A549 (cell line): ENCODE measurements around the gene STRBP. TPM values are rescaled to one million over a fixed set of nuclear protein-coding genes. Genes with fewer than 3 reads are reported as not detected.

Experiments used
- ATAC-seq, 2 experiments: fragments of 200-7000 bp in 1 of 2; fragments of >200 bp in 1 of 2; cut with Nextera tagmentation in 1 of 2; cut with Tn5 transposase in 1 of 2; 3 replicates each; pipeline versions ENCODE4 v1.8.0 to v1.9.1; 2018 to 2020; ENCODE audit warnings: mild to moderate bottlenecking in 1 of 2, moderate library complexity in 1 of 2
- CTCF ChIA-PET: fragments of 300-600 bp; sonication (Branson Sonifier 250); formaldehyde crosslinking; extraction: SDS; loops from one replicate; lab custom pipeline; 2021; ENCODE audit warnings: antibody characterized with exemption, inconsistent platforms; lab: Yijun Ruan, JAX
- POLR2A ChIA-PET: fragments of 350-600 bp; formaldehyde crosslinking; extraction: SDS; loops from one replicate; lab custom pipeline; 2021; ENCODE audit warnings: antibody characterized with exemption, inconsistent platforms; lab: Yijun Ruan, JAX
- DNase-seq, 2 experiments: peaks; one replicate each; pipeline versions ENCODE4 v3.0.0 to v3.0.0-alpha.2; 2011 to 2016; ENCODE audit warnings: low read depth in 1 of 2, low spot score in 1 of 2
- FAIRE-seq: peaks from 2 replicates; lab custom pipeline; 2011; peaks lifted over from hg19 to GRCh38; lab: Jason Lieb, UNC
- H3K27ac ChIP-seq, 2 experiments: fragments of >200 bp; sonication (Bioruptor Twin); formaldehyde crosslinking; 3 replicates each; pipeline ENCODE4 v1.5.1; 2016 to 2017
- H3K4me1 ChIP-seq: fragments of >200 bp; sonication (Bioruptor Twin); formaldehyde crosslinking; 3 replicates; pipeline ENCODE4 v1.6.1; 2016
- H3K4me2 ChIP-seq: fragments of >200 bp; sonication (Bioruptor Twin); formaldehyde crosslinking; 3 replicates; pipeline ENCODE4 v1.6.1; 2016
- H3K4me3 ChIP-seq: fragments of >200 bp; sonication (Bioruptor Twin); formaldehyde crosslinking; 3 replicates; pipeline ENCODE4 v1.5.1; 2016
- H3K9me3 ChIP-seq: fragments of >200 bp; sonication (Bioruptor Twin); formaldehyde crosslinking; 3 replicates; pipeline ENCODE4 v1.6.1; 2016
- EHF ChIP-seq: fragments of 250-450 bp; sonication (Bioruptor Pico); IDR thresholded peaks from 2 replicates; pipeline ENCODE4 v1.5.0; 2020; ENCODE audit warnings: mild to moderate bottlenecking
- EP300 ChIP-seq, 2 experiments: fragments of >200 bp; sonication (Bioruptor Twin); formaldehyde crosslinking; IDR thresholded peaks; 2 replicates in 1 of 2; 3 replicates in 1 of 2; pipeline ENCODE4 v1.6.1; 2016 to 2017
- ESRRA ChIP-seq: fragments of 150-350 bp; IDR thresholded peaks from 2 replicates; pipeline ENCODE4 v1.6.1; 2014; ENCODE audit warnings: mild to moderate bottlenecking, low read length, borderline replicate concordance
- FOSB ChIP-seq: fragments of 250-450 bp; sonication (Bioruptor Pico); IDR thresholded peaks from 2 replicates; pipeline ENCODE4 v1.5.0; 2020; ENCODE audit warnings: mild to moderate bottlenecking, moderate library complexity
- FOSL2 ChIP-seq, 2 experiments: fragments of 450-650 bp in 1 of 2; fragments of >200 bp in 1 of 2; sonication (Bioruptor Twin) in 1 of 2; formaldehyde crosslinking; IDR thresholded peaks; 2 replicates each; pipeline versions ENCODE4 v1.5.0 to v1.6.1; 2016 to 2020; ENCODE audit warnings: mild to moderate bottlenecking in 1 of 2, moderate library complexity in 1 of 2
- FOXS1 ChIP-seq: fragments of 250-450 bp; sonication (Bioruptor Pico); IDR thresholded peaks from 2 replicates; pipeline ENCODE4 v1.5.0; 2020; ENCODE audit warnings: mild to moderate bottlenecking, moderate library complexity
- HOXA7 ChIP-seq: fragments of 250-450 bp; sonication (Bioruptor Pico); IDR thresholded peaks from 2 replicates; pipeline ENCODE4 v1.5.0; 2020; ENCODE audit warnings: mild to moderate bottlenecking, moderate library complexity
- HOXB13 ChIP-seq: fragments of 250-450 bp; sonication (Bioruptor Pico); IDR thresholded peaks from 2 replicates; pipeline ENCODE4 v1.5.0; 2020; ENCODE audit warnings: low read depth, mild to moderate bottlenecking, moderate library complexity
- JUN ChIP-seq, 2 experiments: fragments of >200 bp; sonication (Bioruptor Twin); formaldehyde crosslinking; IDR thresholded peaks; 2 replicates in 1 of 2; 3 replicates in 1 of 2; pipeline ENCODE4 v1.6.1; 2016 to 2017
- MAFK ChIP-seq: fragments of 450-650 bp; IDR thresholded peaks from 2 replicates; pipeline ENCODE4 v1.6.1; 2014; ENCODE audit not compliant: partially characterized antibody
- NR3C1 ChIP-seq: fragments of >200 bp; sonication (Bioruptor Twin); formaldehyde crosslinking; IDR thresholded peaks from 3 replicates; pipeline ENCODE4 v1.6.1; 2017
- PHF8 ChIP-seq: fragments of 200-600 bp; sonication (generic); IDR thresholded peaks from 2 replicates; pipeline ENCODE4 v1.6.1; 2016; ENCODE audit warnings: low read depth, mild to moderate bottlenecking, antibody characterized with exemption, moderate library complexity, borderline replicate concordance
- POLR2AphosphoS2 ChIP-seq: conservative IDR thresholded peaks from 2 replicates; pipeline ENCODE4 v1.6.1; 2012; ENCODE audit warnings: low read length, improper control_type of control experiment, inconsistent platforms
- RARB ChIP-seq: fragments of 250-450 bp; sonication (Bioruptor Pico); IDR thresholded peaks from 2 replicates; pipeline ENCODE4 v1.8.0; 2021; ENCODE audit warnings: mild to moderate bottlenecking, moderate library complexity
- RFX5 ChIP-seq: fragments of 450-650 bp; IDR thresholded peaks from 2 replicates; pipeline ENCODE4 v1.7.1; 2014; ENCODE audit warnings: antibody characterized with exemption, mild to moderate bottlenecking, moderate library complexity
- RNF2 ChIP-seq: fragments of 200-600 bp; sonication (generic); IDR thresholded peaks from 2 replicates; pipeline ENCODE4 v1.6.1; 2016; ENCODE audit warnings: low read depth, mild to moderate bottlenecking, antibody characterized with exemption, moderate library complexity, borderline replicate concordance
- TP53 ChIP-seq: fragments of 250-450 bp; sonication (Bioruptor Pico); IDR thresholded peaks from 2 replicates; pipeline ENCODE4 v1.5.0; 2021; ENCODE audit warnings: mild to moderate bottlenecking, moderate library complexity
- ZC3H11A ChIP-seq: fragments of 450-650 bp; IDR thresholded peaks from 2 replicates; pipeline ENCODE4 v1.6.1; 2014; ENCODE audit warnings: antibody characterized with exemption, mild to moderate bottlenecking
- ZNF302 ChIP-seq: fragments of 250-450 bp; sonication (Bioruptor Pico); IDR thresholded peaks from 2 replicates; pipeline ENCODE4 v1.9.0; 2021; ENCODE audit warnings: inconsistent platforms, mild to moderate bottlenecking, moderate library complexity
- ZSCAN20 ChIP-seq: fragments of 250-450 bp; sonication (Bioruptor Pico); IDR thresholded peaks from 2 replicates; pipeline ENCODE4 v1.8.0; 2022; ENCODE audit warnings: mild to moderate bottlenecking, moderate library complexity
- WGBS: methylation state at CpG from one replicate; pipeline ENCODE4 v1.1.6; 2017; ENCODE audit errors: missing lambda C conversion rate; 5-methylcytosine and 5-hydroxymethylcytosine counted together
- polyA plus RNA-seq, 4 experiments: library from polyadenylated mRNA; depleted of rRNA in 3 of 4; stranded (reverse); fragments of >200 nt; fragmentation: RNase III in 1 of 4; extraction: RNeasy Plus Mini Kit Qiagen cat#74134 plus additional on column Dnase treatment in 1 of 4; gene quantifications; 2 replicates in 3 of 4; 3 replicates in 1 of 4; pipeline ENCODE4 v1.2.3, GENCODE V29; 2011 to 2017
- TF ChIP-seq, protein P1 (sequence below): fragments of 200-600 bp; sonication (generic); IDR thresholded peaks from 2 replicates; pipeline ENCODE4 v1.6.1; 2016; ENCODE audit warnings: antibody characterized with exemption, mild to moderate bottlenecking, moderate library complexity
- TF ChIP-seq, protein P2 (sequence below): IDR thresholded peaks from 2 replicates; pipeline ENCODE4 v1.6.1; 2012
- TF ChIP-seq, protein P3 (sequence below): fragments of >200 bp; sonication (Bioruptor Twin); formaldehyde crosslinking; IDR thresholded peaks from 2 replicates; pipeline ENCODE4 v1.6.1; 2016

The STRBP gene
- polyA plus RNA-seq, 2 of the 4 experiments (the other 2 are of a cell fraction): 20.4 to 34.0 TPM

DNA sequence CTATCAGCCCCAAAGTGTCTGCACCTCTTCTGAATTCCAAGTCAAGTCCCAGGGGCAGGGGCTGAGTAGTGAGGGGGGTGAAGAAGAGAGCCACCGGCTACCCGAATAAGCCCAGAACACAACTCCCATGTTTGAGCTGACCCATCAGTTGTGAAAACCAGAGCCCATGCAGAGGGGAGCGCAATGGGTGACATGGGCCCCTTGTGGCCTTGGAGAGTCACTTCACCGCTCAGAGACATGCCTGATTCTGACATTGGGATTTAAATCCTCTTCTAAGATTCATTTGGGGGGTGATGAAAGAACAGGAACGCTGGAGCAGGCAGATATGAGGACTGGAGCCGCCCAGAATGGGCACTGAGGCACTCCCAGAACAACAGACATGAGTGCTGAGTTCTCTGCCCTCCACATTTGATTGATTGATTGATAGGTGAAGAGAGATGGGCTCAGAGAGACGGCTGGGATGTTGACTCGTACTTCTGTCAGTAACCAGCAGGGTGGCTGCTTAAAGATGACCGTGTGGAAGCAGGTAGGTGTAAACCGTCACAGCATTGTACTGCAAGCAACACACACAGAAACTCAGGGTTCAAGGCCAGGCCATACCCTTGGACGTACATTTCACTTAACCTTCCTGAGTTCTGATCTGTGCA is 160.6 kb downstream of the STRBP start:
- Histone ChIP-seq H3K4me1 (peaks cover 2% of the 10 kb centered on the region; the same call in 1 of the 3 replicates), H3K27ac (no peak overlapping the region), H3K9me3 (no peaks in the 10 kb centered on the region), H3K4me3 (no peak overlapping the region), H3K4me2 (no peak overlapping the region)
- CTCF ChIA-PET: interaction anchor here (1.3 to 8.8 kb wide), 2 partner anchors 241 to 242 kb away, joined by 3 to 88 read pairs; no protein-coding TSS in a partner anchor
- POLR2A ChIA-PET: no interaction called here
- TF ChIP-seq JUN (IDR thresholded peaks at IDR 0.05) (no peak), HOXB13 (CRISPR knock-in tag) (no peak), PHF8 (no peak), MAFK (no peak), POLR2AphosphoS2 (no peak), EHF (no peak), TP53 (no peak)
- TF ChIP-seq, protein P1, sequence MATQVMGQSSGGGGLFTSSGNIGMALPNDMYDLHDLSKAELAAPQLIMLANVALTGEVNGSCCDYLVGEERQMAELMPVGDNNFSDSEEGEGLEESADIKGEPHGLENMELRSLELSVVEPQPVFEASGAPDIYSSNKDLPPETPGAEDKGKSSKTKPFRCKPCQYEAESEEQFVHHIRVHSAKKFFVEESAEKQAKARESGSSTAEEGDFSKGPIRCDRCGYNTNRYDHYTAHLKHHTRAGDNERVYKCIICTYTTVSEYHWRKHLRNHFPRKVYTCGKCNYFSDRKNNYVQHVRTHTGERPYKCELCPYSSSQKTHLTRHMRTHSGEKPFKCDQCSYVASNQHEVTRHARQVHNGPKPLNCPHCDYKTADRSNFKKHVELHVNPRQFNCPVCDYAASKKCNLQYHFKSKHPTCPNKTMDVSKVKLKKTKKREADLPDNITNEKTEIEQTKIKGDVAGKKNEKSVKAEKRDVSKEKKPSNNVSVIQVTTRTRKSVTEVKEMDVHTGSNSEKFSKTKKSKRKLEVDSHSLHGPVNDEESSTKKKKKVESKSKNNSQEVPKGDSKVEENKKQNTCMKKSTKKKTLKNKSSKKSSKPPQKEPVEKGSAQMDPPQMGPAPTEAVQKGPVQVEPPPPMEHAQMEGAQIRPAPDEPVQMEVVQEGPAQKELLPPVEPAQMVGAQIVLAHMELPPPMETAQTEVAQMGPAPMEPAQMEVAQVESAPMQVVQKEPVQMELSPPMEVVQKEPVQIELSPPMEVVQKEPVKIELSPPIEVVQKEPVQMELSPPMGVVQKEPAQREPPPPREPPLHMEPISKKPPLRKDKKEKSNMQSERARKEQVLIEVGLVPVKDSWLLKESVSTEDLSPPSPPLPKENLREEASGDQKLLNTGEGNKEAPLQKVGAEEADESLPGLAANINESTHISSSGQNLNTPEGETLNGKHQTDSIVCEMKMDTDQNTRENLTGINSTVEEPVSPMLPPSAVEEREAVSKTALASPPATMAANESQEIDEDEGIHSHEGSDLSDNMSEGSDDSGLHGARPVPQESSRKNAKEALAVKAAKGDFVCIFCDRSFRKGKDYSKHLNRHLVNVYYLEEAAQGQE: no peak
- TF ChIP-seq, protein P2, sequence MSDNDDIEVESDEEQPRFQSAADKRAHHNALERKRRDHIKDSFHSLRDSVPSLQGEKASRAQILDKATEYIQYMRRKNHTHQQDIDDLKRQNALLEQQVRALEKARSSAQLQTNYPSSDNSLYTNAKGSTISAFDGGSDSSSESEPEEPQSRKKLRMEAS: no peak
- ATAC-seq (peak in 1 of 2 experiments; percentile 33; a peak in 2 of 6 replicates), FAIRE-seq (no peak), DNase-seq (no peak)
- WGBS: 80% methylated on average over 11 of the region's 11 CpGs

DNA sequence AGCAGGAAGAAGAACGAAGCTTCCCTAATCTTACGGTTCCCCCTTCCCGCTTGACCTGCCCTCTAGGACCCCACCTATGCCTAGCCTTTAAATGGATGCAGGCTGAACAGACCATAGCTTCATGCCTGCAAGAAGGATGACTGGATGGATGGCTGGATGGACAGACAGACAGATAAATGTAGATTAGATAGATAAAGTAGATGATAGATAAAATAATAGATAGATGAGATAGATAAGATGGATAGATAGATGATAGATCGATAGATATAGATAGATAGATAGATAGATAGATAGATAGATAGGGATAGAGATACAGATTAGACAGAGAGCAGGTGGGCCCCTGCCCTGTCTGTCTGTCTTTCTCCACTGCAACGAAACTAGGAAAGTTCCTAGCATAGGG is 162.9 kb downstream of the STRBP start:
- TF ChIP-seq HOXA7 (no peak), ESRRA (no peak), RARB (CRISPR knock-in tag) (no peak), EP300 (IDR thresholded peaks at IDR 0.05) (no peak), FOXS1 (CRISPR knock-in tag) (no peak), NR3C1 (no peak), TP53 (no peak), FOSL2 (IDR thresholded peaks at IDR 0.05) (no peak), FOSL2 (CRISPR knock-in tag; IDR thresholded peaks at IDR 0.05) (no peak), ZC3H11A (no peak), ZNF302 (CRISPR knock-in tag) (no peak)
- TF ChIP-seq, protein P2: no peak
- TF ChIP-seq, all 56 proteins: peak for 0
- H3K4me3 ChIP-seq: no peak overlapping the region
- ChIA-PET POLR2A (no interaction called here), CTCF (interaction anchor here (0.9 to 8.8 kb wide), 4 partner anchors 14 to 244 kb away, joined by 3 to 88 read pairs (median 24); no protein-coding TSS in a partner anchor)
- DNase-seq (no peak), ATAC-seq (no peak), FAIRE-seq (no peak)
- no peak overlapping the region for H3K4me2 ChIP-seq
- no peaks in the 10 kb centered on the region for H3K9me3 ChIP-seq
- peaks cover 9% of the 10 kb centered on the region; the same call in 1 of the 3 replicates for H3K4me1 ChIP-seq
- WGBS: 89% methylated on average over 5 of the region's 5 CpGs
- no peak overlapping the region for H3K27ac ChIP-seq

DNA sequence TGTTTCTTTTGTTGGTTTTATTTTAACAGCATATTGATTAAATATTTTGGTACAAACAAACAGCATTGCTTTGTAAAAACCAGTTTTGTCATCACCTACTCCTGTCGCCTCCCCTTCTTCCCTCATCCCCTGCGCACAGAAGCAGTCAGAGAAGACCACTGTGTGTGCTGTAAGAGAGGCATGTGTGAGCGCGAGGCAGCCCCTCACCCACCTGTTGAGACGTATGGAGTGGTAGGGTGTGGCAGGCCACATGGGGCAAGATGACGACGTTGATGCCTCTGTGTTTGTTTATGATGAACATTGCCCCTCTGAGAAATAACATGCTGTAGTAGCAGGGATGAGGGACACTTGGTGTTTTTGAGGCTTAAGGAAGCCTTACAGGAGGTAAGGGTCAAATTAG is 163.6 kb downstream of the STRBP start:
- FAIRE-seq (no peak), DNase-seq (no peak), ATAC-seq (no peak)
- no peak overlapping the region for H3K27ac ChIP-seq
- H3K4me3 ChIP-seq: no peak overlapping the region
- H3K9me3 ChIP-seq: no peaks in the 10 kb centered on the region
- CTCF ChIA-PET: interaction anchor here (0.9 to 8.8 kb wide), 6 partner anchors 13 to 249 kb away, joined by 3 to 88 read pairs (median 14); partner anchors contain the start of gene CRB2
- no peak overlapping the region for H3K4me2 ChIP-seq
- POLR2A ChIA-PET: no interaction called here
- TF ChIP-seq RNF2 (no peak), ZSCAN20 (CRISPR knock-in tag) (no peak), RFX5 (no peak), FOSB (CRISPR knock-in tag) (no peak)
- TF ChIP-seq, protein P3, sequence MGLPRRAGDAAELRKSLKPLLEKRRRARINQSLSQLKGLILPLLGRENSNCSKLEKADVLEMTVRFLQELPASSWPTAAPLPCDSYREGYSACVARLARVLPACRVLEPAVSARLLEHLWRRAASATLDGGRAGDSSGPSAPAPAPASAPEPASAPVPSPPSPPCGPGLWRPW: no peak
- H3K4me1 ChIP-seq: peaks cover 13% of the 10 kb centered on the region; the same call in 2 of the 3 replicates
- WGBS: 83% methylated on average over 7 of the region's 7 CpGs
